NCI-H128 (cell line): ENCODE data around the gene SLC36A3.
"Not testable (repeated sequence)": the region's sequence is repeated elsewhere in the genome, so short reads cannot be mapped to it uniquely, and the experiment has no call there.

ENCODE experiments used
- DNase-seq: peaks from one replicate; lab custom pipeline; 2025; ENCODE audit not compliant: unreplicated experiment; lab: John Stamatoyannopoulos, UW

Gene SLC36A3

DNA sequence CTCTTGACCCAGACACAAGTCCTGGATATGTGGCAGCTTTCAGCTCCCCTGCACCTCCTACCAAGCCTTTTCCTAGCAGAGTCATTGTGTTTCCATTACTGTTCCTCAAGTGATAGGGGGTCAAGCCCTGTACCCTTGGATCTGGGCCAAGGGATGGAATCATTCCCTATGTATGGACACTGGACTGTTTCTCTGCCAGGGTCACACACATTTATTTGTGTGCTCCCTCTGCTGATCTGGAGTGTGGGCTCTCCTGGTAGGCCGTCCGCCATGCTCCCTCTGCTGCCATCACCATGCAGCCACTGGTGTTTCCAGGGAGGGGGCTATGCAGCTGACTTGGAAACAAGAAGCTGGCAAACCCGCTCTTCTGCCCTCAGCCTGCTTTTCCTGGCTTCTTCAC lies 41.0 kb downstream of the SLC36A3 start:
- no peak for DNase-seq

DNA sequence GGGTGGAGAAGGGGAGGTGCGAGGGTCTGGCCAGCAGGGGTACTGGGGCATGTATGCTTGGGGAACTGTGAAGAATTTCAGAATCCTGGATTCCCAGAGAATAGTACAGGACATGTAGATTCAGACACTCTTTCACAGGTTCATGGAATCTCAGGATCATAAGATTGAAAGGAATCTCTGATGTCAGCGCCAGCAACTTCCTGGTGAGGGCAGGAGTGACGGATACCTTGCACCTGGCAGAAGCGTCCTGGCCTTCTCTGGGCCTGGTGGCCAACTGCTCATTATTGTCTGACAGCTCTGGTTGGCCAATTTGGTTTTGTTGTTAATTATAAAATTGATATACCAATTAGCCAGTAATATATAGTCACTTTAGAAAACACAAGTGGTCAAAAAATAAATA lies 43.6 kb downstream of the SLC36A3 start:
- no peak for DNase-seq

DNA sequence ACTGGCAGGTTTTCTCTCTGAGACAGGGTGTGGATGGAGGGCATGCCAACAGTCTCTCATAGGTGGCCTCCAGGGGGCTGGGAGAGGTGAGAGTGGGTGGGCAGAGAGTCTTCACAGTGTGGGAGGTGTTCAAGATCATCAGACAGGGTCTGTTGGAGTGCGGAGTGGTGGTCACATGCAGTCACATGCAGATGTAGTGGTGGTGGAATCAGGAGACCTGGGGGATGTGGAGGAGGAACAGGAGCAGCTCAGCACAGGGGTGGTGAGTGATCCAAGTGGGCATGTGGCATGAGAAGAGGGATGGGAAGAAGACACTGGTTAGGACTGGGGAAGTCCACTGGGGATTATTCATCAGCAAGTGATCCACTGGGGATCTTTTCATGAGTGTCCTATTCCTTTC lies 44.8 kb downstream of the SLC36A3 start:
- DNase-seq = no peak

DNA sequence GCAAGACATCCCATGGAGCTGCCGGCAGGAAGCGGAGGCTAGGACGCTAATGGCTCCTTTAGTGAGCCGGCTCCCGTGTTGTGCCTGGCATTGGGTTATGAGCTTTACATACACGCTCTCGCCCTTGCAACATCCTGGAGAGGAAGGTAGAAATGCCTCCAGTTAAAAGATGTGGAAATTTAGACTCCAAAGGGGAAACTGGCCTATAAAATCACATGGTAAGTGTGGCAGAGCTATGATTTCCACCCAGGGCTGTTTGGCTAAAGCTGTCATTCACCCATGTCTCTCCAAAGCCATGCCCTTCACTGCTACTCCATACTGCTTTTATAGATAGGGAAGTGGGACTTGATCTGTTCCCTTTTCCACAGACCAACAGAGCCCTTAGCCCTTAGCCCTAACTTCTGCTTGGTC lies 45.4 kb downstream of the SLC36A3 start:
- no peak for DNase-seq

DNA sequence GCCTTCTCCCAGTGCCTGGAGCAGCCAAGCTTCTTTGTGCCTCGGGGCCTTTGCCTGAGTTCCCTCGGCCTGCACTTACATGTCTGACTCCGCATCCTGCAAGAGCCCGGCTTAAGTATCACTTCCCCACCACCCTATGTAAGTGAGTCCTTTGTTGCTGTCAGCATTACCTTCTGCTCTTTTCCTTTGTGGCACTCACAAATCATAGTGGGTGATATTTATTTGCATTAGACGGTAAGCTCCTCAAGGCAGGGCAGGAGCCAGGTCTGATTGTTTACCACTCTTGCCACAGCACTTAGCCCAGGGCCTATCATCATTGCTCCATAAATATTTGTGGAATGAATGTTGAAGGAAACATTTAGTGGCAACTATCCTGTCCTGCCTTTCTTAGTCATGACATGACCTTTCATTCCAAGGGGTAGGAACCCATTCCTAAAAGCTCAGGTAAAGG lies 45.8 kb downstream of the SLC36A3 start:
- DNase-seq = no peak

DNA sequence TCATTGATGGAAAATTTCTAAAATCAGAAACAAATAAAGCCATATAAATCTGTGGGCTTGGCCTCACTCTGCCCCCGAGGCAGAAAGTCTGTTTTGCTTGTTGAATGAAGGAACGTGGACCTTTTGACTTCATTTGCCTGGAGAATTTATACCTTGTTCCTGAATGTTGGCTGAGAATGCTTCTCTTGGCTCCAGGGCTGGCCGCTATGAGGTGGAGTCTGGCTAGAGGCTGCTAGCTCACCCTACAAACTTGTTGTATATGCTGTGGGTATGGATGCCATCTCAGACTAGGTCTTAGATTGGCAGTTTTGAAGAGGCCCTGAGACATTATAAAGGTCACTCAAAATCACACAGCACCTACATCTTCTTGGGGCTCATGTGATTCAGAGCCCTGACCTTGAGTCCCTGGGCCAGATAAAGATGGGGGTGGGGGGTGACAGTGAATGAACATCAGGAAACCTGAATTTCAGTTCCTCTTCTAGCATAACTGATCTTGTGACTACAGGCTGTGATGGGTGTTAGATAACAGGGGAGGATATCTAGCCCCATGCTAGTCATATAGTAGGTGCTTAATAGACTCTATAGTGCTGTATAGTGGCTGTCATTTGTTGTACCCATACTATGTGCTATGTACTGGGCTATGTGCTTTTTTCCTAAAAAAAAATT lies 47.8 kb downstream of the SLC36A3 start:
- no peak for DNase-seq

DNA sequence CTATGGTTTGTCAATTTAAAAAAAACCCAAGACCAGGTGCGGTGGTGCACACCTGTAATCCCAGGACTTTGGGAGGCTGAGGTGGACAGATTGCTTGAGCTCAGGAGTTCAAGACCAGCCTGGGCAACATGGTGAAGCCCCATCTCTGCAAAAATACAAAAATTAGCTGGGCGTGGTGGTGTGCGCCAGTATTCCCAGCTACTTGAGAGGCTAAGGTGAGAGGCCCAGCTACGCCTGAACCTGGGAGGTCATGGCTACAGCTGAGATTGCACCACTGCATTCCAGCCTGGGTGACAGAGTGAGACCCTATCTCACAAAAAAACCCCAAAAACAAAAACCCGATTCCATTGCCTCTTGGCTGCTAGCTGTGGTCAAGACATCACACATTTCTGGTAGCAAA lies 48.6 kb downstream of the SLC36A3 start:
- DNase-seq = not testable (repeated sequence)

DNA sequence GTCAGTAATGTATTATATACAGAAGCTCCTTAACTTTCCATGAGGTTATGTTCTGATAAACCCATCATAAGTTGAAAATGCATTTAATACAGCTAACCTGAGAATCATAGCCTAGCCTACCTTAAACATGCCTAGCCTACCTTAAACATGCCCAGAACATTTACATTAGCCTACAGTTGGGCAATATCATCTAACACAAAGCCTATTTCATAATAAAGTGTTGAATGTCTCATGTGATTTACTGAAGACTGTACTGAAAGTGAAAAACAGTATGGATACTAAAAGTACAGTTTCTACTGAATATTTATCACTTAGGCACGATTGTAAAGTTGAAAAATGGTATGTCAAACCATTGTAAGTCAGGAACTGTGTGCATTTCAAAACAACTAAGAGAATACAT lies 49.0 kb downstream of the SLC36A3 start:
- no peak for DNase-seq

DNA sequence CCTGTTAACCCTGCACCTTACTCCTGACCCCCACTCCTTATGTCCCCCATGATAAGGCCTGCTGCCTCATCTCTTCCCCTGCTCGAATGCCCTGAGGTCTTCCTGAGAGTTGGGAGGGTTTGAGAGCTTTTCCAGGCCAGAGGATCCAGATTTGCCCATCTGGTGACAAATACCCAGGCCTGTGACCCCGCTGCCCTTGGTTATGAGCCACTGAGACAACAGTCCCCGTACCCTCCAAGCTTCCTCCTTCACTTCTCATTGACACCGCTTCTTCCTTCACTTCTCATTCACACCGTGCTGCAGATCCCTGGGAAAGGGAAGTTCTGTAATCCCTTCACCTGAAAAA lies 50.0 kb downstream of the SLC36A3 start:
- no peak for DNase-seq

DNA sequence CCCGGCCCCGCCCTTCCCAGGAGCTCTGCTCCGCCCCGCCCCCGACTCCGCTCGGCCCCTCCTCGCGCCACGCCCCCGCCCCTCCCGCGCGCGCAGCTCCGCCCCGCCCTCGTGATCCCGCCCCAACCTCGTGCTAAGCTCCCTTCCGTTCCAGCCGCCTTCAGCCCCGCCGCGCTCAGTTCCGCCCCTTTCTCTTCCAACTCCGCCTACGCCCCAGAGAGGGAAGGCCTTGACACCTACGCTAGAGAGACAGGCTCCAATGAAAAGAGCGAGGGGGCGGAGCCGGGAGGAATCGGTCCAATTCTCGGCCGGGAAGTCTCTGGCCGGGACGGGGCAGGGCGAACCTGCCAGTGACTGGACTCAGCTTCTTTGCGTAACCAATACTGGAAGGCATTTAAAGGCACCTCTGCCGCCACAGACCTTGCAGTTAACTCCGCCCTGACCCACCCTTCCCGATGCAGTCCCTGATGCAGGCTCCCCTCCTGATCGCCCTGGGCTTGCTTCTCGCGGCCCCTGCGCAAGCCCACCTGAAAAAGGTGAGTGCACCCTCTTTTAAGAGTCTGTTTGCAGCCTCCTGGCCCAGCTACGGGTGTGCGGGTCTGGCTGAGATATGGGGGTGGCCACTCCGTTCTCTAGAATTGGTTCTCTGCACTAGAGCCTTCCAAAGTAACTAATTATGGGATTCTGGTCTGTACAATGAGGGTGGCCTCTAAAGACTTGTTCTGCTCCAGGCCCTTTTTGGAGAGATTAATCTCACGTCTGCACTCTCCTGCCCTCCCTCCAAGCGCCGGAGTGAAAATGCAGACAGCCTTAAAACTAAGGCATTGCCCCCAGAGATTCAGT lies 50.6 kb downstream of the SLC36A3 start, which contains the start of gene GM2A:
Gene GM2A (plus strand): TSS at position 424 of the 843 bp plus-strand sequence. CDS start 32 bp downstream, at position 456.
- peak; percentile 88 for DNase-seq

DNA sequence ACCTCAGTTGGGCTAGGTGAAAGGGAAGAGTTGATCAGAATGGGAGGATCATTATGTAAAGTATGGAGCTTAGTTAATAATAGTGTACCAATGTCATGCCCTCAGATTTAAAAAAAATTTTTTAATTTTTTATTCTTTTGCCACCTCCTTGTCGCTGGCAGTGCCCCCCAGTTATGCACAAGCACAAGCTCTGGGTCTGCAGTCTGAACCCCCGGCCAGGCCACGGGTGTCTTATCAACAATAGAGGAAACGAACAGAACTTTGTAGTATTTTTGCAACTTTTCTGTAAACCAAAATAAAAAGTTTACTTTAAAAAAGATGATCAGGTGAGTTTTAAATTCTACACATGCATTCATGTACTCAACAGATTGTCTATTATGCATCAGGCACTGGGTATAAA lies 51.9 kb downstream of the SLC36A3 start:
- no peak for DNase-seq

DNA sequence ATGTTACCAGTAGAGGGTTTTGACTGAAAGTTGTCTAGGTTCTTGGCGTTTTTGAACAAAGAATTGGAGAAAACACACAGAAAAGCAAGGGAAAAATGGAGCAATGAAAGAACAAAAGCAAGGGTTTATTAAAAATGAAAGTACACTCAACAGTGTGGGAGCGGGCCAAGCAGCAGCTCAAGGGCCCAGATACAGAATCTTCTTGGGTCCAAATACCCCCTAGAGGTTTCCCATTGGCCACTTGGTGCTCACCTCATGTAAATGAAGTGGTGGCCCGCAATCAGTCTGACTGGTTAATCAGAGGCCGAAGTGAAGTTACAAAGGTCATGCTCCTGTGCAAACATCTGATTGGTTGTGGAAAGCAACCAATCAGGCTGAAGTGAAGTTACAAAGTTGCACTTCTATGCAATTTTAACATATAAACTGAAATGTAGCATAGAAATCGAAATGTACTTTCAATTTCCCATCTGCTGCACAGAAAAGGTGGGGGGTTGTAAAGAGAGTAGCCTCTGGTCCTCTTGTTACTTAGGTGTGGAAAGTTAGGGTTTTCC lies 52.5 kb downstream of the SLC36A3 start:
- DNase-seq = no peak

DNA sequence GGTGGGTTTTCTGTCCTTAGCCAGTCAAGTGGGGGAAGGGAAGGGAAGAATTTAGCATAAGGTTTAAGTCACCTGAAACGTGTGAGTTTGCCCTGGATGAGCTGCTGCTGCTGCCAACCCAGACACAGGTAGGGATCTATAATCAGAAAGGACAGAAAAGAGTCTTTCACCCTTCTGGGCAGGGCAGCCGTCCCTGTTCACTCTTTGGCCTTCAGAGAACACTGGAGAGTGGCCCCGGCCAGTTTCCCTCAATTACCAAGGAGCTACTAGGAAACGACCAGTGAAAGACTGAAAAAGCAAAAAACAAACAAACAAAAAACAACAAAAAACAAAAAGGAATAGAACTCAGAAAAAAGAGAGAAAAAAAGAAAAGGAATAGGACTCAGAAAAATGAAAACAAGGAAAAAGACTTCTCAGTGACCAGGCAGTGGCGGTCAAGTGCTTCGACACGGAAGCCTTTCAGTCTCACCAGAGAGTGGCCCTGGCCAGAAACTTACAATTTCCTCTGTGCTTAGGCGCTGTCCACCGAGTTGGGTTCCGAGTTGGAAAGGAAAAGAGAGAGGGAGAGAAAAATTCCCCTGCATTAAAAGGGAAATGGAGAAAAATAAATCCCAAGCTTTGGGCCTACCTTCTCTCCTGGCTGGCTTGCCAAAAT lies 53.1 kb downstream of the SLC36A3 start:
- DNase-seq = no peak

DNA sequence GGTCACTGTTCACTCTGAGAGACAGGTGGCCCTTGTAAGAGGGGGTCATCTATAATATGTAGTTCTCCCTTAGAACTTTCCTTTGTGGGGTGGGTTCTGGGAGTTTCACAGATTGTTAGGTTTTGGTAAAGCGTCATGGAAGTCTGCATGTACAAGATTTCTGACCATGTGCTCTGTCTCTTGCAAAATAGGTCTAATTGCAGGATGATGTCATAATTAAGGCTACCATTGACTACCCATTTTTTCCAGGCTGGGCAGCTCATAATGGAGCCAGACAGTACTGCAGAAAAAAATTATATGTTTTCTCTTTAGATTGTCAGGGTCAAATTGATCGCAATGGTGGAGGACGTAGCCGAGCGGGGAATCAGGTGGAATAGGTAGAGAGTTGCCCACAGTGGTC lies 54.3 kb downstream of the SLC36A3 start:
- DNase-seq = no peak

DNA sequence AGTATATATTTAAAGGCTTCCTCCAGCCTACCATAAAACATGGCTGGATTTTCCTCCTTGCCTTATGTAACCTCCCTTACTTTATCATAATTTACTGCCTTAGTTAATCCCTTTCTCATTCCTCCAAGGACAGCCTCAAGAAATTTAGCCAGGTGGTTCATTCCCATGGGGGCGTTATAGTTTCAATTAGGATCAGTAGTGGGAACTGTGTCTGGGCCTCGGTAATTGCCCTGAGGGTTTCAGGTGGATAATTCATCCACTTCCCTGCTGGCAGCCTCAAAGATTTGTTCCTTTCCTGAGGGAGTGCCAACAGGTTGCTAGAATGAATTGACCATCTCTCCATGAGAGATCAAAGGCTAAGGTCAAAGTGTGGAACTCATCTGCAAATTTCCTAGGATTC lies 54.9 kb downstream of the SLC36A3 start:
- DNase-seq = no peak

DNA sequence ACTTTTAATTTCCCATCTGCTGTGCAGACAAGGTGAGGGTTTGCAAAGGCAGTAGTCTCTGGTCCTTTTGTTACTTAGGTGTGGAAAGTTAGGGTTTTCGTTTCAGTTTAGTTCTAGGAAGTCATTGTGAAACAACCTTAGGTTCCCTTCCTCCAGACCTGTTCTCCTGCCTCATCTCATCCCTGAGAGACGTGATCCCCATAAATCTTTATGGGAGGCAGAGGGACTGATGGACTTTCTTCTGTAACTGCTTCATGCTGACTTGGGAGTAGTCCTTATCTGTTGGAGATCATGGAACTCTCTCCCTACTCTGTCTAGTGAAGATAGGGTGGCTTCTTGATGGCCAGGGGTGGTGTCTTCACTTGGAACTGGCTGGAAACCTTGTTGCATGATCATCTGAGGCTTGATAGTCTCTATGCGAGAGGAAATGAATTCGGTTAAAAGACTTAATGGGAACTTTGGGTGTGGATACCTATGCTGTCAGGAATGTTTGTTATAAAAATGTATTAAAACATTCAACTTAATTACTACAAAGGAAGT lies 57.8 kb downstream of the SLC36A3 start:
- DNase-seq = no peak

DNA sequence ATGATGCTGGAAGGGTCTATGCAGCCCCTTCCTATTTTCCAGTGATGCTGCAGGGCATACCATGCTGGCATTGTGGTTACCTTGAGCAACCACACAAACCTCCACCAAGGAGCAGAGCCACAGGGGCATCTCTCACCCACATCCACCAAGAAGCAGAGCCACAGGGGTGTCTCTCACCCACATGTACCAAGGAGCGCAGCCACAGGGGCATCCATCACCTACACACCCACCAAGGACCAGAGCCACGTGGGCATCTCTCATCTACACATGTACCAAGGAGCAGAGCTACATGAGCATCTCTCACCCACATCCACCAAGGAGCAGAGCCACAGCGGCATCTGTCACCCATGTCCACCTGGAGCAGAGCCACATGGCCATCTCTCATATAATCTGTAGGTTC lies 59.4 kb downstream of the SLC36A3 start:
- DNase-seq = no peak

DNA sequence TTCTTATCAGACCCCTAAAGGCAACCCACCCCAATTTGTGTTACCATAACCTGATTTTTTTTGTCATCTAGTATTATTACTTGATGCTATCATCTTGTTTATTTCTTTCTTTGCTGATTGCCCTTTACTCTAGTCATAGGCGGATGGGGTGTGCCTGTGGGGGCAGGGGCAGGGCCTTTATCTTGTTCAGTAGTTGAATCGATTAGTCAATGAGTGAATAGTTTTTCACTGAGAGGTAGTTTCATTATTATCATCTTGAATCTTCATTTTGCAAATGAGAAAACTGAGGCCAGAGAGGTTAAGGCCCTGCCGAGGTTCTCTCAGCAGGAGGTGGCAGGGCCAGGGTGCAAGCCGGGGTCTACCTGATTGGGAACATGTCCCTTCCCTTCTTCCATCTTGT lies 60.0 kb downstream of the SLC36A3 start:
- DNase-seq = no peak

DNA sequence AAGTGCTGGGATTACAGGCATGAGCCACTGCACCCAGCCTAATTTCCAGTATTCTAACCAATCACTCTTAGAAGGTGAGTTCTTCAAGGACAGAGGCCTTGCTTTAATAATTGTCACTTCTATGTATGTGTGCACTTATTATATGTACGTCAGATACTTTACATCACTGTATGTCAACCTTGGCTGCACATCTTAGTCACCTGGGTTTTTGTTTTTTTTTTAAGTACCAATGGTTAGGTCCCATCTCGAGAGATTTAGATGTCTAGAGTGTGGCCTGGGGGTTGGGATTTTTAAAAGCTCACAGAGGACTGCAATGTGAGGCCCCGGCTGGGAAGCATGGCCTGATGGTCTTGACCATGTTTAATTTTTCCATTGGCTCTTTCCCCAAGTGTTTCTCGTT lies 60.4 kb downstream of the SLC36A3 start:
- DNase-seq = no peak

DNA sequence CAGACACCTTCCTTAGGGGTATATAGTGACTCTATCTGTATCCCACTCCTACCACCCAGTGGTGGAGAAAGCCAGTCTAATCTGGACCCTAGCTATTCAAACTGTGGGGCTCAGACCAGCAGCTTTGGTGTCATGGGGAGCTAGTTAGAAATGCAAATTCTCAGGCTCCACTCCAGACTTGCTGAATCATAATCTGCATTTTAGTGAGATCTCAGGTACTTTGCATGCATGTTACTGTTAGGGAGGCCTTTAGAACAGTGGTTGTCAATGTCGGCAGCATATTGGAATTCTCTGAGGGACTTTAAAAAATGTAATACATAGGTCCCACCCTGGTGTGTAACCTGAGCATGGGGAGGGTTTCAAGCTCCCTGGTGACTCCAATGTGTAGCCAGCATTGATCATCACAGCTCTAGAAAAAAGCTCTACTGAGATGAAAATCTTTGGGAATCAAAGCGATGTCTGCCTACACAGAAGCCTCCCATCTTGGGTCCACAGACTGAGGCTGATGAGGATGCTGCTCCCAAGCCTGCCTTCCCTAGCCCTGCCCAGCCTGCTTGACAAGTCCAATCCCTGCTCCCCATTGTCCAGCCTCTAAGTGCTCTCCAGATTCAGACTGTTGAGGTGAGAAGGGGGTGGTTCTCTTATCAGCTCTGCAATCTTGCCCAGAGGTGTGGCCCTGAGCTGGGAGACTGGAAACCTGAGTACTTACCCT lies 62.5 kb downstream of the SLC36A3 start:
- DNase-seq = no peak
